ENCODE measurements around the gene KCNH1.

DNA sequence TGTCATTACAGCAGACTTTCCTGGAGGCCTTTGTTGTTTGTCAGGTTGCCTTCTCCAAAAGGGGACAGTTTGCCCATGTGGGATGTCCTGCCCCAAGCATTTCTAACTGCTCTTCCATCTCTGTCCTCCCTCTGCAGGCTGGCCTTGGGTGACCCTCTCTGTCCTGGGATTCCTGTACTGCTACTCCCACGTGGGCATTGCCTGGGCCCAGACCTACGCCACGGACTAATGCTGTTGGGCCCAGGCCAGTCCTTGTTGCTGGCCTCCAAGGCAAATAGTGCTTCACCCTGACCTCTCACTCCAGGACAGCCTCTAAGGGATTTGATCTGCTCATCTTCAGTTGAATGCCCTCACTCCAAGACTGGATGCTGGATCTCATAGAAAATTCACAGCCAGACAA is 459.8 kb downstream of the KCNH1 start:
- TF ChIP-seq POLR2AphosphoS5 (IDR thresholded peaks at IDR 0.05) (no peak), POLR2A (IDR thresholded peaks at IDR 0.05) (no peak)
- TF ChIP-seq, protein P1, sequence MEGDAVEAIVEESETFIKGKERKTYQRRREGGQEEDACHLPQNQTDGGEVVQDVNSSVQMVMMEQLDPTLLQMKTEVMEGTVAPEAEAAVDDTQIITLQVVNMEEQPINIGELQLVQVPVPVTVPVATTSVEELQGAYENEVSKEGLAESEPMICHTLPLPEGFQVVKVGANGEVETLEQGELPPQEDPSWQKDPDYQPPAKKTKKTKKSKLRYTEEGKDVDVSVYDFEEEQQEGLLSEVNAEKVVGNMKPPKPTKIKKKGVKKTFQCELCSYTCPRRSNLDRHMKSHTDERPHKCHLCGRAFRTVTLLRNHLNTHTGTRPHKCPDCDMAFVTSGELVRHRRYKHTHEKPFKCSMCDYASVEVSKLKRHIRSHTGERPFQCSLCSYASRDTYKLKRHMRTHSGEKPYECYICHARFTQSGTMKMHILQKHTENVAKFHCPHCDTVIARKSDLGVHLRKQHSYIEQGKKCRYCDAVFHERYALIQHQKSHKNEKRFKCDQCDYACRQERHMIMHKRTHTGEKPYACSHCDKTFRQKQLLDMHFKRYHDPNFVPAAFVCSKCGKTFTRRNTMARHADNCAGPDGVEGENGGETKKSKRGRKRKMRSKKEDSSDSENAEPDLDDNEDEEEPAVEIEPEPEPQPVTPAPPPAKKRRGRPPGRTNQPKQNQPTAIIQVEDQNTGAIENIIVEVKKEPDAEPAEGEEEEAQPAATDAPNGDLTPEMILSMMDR (IDR thresholded peaks at IDR 0.05): no peak

All from prostate gland (tissue), 2 donors.